Activated naive CD4-positive, alpha-beta T cell treated with anti-CD3 and anti-CD28 coated beads, Interleukin-2, amount 10 ng/mL, durations not matched to agents 7 days and 5 days (primary cell): ENCODE data around the gene RPS15.
A peak's percentile ranks its signal among the peaks of the same experiment; 100 is the strongest.

Experiments used
- CTCF ChIA-PET: fragments of 350-600 bp; sonication (Branson Sonifier 250); formaldehyde crosslinking; loops from one replicate; lab custom pipeline; 2021; ENCODE audit warnings: antibody characterized with exemption; lab: Charles Lee
- DNase-seq: peaks from one replicate; pipeline ENCODE4 v3.0.0-alpha.2; 2020
- H3K27ac Mint-ChIP-seq: one replicate; pipeline ENCODE4 v1.8.0; 2021; ENCODE audit warnings: mild to moderate bottlenecking, moderate library complexity, mixed read lengths
- H3K27me3 Mint-ChIP-seq: one replicate; pipeline ENCODE4 v1.8.0; 2021; ENCODE audit warnings: mild to moderate bottlenecking, mixed read lengths
- H3K36me3 Mint-ChIP-seq: one replicate; pipeline ENCODE4 v1.8.0; 2021; ENCODE audit warnings: mixed read lengths
- H3K4me1 Mint-ChIP-seq: one replicate; pipeline ENCODE4 v1.8.0; 2021; ENCODE audit warnings: mixed read lengths
- H3K4me3 Mint-ChIP-seq: one replicate; pipeline ENCODE4 v1.8.0; 2021; ENCODE audit warnings: mild to moderate bottlenecking, moderate library complexity, mixed read lengths
- H3K9me3 Mint-ChIP-seq: one replicate; pipeline ENCODE4 v1.8.0; 2021; ENCODE audit warnings: mixed read lengths

The RPS15 gene

DNA sequence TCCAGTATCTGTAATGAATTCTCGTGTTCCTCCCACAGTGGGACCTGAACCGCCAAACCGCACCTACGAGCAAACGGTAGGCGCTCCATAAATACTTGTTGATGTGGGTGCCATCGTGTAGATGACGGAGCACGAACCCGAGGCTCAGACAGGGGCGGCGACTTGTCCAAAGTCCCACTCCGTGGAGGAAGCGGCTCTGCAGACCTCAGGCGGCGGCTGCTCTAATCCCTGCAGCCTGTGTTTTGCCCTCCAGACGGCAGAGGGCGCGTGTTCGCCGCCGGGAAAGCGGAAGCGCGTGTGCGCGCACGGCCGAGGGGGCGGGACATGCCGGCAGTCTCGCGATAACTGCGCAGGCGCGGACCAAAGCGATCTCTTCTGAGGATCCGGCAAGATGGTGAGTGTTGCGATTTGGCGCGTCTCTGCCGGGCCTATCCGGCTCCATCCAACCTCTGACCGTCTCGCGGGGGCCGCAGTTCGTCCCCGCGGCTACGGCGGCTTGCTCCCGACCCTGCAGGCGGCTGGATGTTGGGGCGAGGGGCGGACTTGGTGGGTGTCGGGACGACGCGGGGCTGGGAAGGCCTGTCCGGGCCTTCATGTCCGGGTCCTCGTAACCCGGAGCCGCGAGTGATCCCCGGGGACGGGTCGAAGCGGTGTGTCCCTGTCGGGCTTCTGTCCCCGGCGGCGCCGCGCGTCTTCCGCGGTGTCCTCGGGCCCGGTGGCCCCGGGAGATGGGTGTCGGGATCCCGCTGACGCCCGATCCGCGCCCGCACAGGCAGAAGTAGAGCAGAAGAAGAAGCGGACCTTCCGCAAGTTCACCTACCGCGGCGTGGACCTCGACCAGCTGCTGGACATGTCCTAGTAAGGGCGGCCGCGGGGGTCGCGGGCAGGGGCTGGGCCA, at the start of gene RPS15:
Gene RPS15 (plus strand): TSS at position 362 of the 898 bp plus-strand sequence. CDS start 30 bp downstream, at position 392.
- peaks cover 5% of the 10 kb centered on the region for H3K27me3 Mint-ChIP-seq
- no peaks in the 10 kb centered on the region for H3K9me3 Mint-ChIP-seq
- H3K4me3 Mint-ChIP-seq: peak within 1 kb of the TSS; percentile 97
- peaks cover 31% of the 10 kb centered on the region for H3K4me1 Mint-ChIP-seq
- peak; percentile 96 for DNase-seq
- H3K36me3 Mint-ChIP-seq: peaks cover 44% of the 10 kb centered on the region
- CTCF ChIA-PET: interaction anchor here (0.6 to 1.2 kb wide), 3 partner anchors 21 to 330 kb away, joined by 3 to 4 read pairs (median 4); no protein-coding TSS in a partner anchor
- peak within 1 kb of the TSS; percentile 99 for H3K27ac Mint-ChIP-seq

DNA sequence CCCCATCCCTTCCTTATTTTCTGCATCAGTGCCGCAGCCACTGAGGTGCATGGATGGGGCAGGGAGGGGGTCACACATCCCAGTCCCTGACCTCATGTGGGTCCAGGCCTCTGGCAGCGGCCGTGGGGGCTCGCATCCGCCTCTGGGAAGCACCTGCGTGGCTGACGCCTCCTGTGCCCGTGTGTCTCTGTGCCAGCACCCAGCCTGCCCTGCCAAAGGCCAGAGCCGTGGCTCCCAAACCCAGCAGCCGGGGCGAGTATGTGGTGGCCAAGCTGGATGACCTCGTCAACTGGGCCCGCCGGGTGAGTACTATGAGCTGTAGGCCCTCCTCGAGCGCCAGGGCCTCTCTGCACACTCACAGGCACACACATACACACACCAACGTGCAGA, 49.6 kb upstream of the RPS15 start:
- H3K4me1 Mint-ChIP-seq: peaks cover 19% of the 10 kb centered on the region
- DNase-seq: no peak
- peaks cover 24% of the 10 kb centered on the region for H3K36me3 Mint-ChIP-seq
- no peaks in the 10 kb centered on the region for H3K9me3 Mint-ChIP-seq
- no peak overlapping the region for H3K4me3 Mint-ChIP-seq
- peaks cover 1% of the 10 kb centered on the region for H3K27me3 Mint-ChIP-seq
- H3K27ac Mint-ChIP-seq: no peak overlapping the region
- CTCF ChIA-PET: no interaction called here

DNA sequence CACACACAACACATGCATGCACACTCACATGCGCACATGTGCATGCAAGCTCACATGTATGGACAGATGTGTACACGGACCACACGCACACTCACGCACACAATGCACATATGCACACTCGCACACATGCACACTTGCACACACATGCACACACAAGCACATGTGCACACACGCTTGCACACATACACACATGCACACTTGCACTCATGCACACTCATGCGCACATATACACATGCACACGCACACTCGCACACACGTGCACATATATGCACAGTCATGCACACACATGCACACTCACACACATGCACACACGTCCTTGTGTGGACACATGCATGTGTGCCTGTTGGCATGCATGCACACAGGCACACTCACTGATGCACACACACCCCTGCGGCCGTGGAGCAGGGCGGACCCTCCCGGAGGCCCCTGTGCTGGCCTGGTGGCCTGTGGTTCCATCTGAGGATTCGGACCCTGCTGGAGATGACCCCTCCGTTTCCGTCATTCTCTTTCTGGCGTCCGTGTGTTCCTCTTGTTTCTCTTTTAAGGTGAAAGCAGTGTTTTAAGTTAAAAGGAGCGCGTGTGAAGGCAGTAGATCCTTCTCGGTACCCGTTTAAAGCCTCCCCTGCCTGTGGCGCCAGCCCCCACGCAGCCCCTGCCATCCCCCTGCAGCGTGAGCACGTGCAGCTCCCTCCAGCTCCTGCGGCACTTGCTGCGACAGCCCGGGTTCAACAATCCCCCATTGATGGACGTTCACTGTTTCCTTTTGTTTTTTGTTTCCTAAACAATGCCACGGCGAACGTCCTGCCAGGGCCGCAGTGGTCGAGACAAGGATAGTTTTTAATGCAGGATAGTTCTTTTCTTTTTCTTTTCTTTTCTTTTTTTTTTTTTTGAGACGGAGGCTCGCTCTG, 48.9 kb upstream of the RPS15 start:
- Mint-ChIP-seq H3K36me3 (peaks cover 22% of the 10 kb centered on the region), H3K4me3 (no peak overlapping the region), H3K27me3 (no peaks in the 10 kb centered on the region), H3K27ac (peak overlapping the region; percentile 55), H3K9me3 (no peaks in the 10 kb centered on the region), H3K4me1 (peaks cover 19% of the 10 kb centered on the region)
- no peak for DNase-seq
- CTCF ChIA-PET: no interaction called here

DNA sequence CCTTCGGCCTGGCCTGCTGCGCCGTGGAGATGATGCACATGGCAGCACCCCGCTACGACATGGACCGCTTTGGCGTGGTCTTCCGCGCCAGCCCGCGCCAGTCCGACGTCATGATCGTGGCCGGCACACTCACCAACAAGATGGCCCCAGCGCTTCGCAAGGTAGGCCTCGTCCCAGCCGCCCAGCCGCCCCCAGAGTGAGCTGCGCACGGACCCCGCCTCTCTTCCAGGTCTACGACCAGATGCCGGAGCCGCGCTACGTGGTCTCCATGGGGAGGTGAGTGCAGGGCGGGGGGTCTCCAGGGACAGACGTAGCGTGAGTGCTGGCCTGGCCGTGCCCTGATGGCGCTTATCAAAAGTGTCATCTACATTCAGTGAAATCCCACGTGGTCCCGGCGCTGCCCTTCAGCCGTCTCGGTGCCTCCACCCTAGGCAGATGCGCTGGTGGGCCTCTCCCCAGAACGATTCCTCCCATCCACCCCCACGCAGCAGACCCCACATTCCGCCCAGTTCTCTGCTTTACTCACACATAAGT, 47.2 kb upstream of the RPS15 start:
- CTCF ChIA-PET: no interaction called here
- Mint-ChIP-seq H3K27me3 (no peaks in the 10 kb centered on the region), H3K36me3 (peaks cover 22% of the 10 kb centered on the region), H3K27ac (no peak overlapping the region), H3K9me3 (no peaks in the 10 kb centered on the region), H3K4me1 (peaks cover 7% of the 10 kb centered on the region), H3K4me3 (no peak overlapping the region)
- no peak for DNase-seq

GRCh38 chr19:1392407-1392806, 45.8 kb upstream of the RPS15 start:
- no peak for DNase-seq
- no peaks in the 10 kb centered on the region for H3K27me3 Mint-ChIP-seq
- no peak overlapping the region for H3K27ac Mint-ChIP-seq
- no peak overlapping the region for H3K4me3 Mint-ChIP-seq
- CTCF ChIA-PET: interaction anchor here (0.7 kb wide), 1 partner anchor 16 kb away, joined by 3 read pairs; no protein-coding TSS in a partner anchor
- H3K36me3 Mint-ChIP-seq: peaks cover 22% of the 10 kb centered on the region
- peaks cover 9% of the 10 kb centered on the region for H3K4me1 Mint-ChIP-seq
- no peaks in the 10 kb centered on the region for H3K9me3 Mint-ChIP-seq

DNA sequence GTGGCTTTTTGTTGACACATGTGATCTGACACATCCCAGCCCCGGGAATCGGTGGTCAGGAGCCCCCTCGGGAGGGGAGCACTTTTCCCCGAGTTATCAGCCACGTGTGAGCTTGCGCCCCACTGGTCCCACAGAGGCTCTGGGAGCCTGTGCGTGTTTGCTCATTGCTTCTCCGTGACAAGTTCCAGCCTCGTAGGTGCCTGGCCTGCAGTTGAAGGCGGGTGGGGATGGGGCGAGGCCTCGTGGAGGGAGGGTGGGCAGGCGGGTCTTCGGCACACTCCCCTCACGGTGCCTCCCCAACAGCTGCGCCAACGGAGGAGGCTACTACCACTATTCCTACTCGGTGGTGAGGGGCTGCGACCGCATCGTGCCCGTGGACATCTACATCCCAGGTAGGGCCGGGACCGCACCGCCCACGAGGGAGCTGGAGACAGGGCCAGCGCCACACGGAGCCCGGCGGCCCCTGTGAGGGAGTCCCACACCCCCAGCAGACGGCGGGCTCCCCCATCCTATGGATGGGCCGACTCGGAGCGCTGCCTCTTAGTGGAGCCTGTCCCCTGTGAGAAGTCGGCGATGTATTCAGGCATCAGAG, 45.2 kb upstream of the RPS15 start:
- H3K4me1 Mint-ChIP-seq: peaks cover 9% of the 10 kb centered on the region
- DNase-seq: no peak
- no peaks in the 10 kb centered on the region for H3K27me3 Mint-ChIP-seq
- H3K4me3 Mint-ChIP-seq: no peak overlapping the region
- H3K36me3 Mint-ChIP-seq: peaks cover 22% of the 10 kb centered on the region
- H3K27ac Mint-ChIP-seq: no peak overlapping the region
- H3K9me3 Mint-ChIP-seq: no peaks in the 10 kb centered on the region
- CTCF ChIA-PET: interaction anchor here (0.7 kb wide), 1 partner anchor 17 kb away, joined by 3 read pairs; no protein-coding TSS in a partner anchor

DNA sequence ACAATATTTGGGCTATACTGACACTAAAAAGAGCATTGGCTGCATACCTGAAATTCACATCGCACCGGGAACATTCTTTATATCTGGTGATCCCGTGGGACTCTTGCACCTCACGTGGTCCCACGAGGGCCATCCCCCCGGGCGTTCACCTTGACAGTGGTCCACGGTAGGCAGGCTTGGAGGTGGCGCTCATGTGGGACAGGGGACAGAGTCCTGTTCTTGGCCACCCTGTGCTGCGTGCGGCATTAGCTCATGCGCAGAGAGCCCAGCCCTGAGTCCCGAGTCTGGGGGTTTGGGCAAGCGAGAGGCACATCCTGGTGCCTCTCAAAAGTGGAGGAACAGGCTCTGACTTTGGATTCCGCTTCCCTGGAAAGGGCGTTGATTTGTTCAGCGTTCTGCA, 44.4 kb upstream of the RPS15 start:
- CTCF ChIA-PET: no interaction called here
- Mint-ChIP-seq H3K9me3 (no peaks in the 10 kb centered on the region), H3K4me1 (peaks cover 11% of the 10 kb centered on the region), H3K27ac (no peak overlapping the region), H3K4me3 (no peak overlapping the region), H3K27me3 (no peaks in the 10 kb centered on the region), H3K36me3 (peaks cover 16% of the 10 kb centered on the region)
- no peak for DNase-seq

DNA sequence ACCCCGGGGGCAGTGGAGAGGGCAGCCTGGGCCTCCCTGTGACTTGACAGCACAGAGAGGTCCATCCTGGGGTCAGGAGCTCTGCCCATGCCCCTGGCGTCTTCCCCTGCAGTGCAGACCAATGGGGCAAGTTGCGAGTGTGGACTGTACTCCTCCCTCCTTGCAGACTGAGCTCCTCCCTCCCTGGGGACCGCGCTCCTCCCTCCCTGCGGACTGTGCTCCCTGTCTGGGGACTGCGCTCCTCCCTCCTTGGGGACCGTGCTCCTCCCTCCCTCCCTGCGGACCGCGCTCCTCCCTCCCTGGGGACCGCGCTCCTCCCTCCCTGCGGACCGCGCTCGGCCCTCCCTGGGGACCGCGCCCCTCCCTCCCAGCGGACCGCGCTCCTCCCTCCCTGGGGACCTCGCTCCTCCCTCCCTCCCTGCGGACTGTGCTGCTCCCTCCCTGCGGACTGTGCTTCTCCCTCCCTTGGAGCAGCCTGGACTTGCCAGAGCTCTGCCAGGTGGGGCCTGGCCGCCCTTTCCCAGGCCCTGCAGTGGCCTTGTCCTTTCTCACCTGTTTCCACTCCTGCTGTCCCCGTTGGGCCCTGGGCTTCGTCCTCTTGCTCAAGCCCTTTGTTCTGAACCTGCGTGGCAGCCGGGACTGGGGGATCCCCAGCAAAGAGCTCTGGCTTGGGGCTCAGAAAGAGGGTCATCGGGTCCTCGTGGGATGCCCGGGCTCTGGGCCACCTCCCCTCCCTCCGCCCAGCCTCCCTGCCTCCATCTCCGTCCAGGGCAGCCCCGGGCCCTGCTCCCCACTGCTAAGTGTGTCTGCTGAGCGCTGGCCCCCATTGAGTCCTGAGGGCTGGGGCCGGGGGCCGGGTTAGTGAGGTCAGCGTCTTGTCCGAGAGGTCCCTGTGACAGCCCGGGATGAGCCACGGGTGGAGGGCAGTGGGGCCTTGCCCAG, 43.7 kb upstream of the RPS15 start:
- Mint-ChIP-seq H3K36me3 (peaks cover 10% of the 10 kb centered on the region), H3K27ac (no peak overlapping the region), H3K9me3 (no peaks in the 10 kb centered on the region), H3K4me1 (peaks cover 11% of the 10 kb centered on the region), H3K4me3 (no peak overlapping the region), H3K27me3 (no peaks in the 10 kb centered on the region)
- CTCF ChIA-PET: no interaction called here
- no peak for DNase-seq

- no peaks in the 10 kb centered on the region for H3K9me3 Mint-ChIP-seq
- CTCF ChIA-PET: no interaction called here
- no peak overlapping the region for H3K27ac Mint-ChIP-seq
- H3K27me3 Mint-ChIP-seq: no peaks in the 10 kb centered on the region
- H3K4me1 Mint-ChIP-seq: peaks cover 13% of the 10 kb centered on the region
- no peak overlapping the region for H3K4me3 Mint-ChIP-seq
- no peak for DNase-seq
- peaks cover 7% of the 10 kb centered on the region for H3K36me3 Mint-ChIP-seq
Observed at GRCh38 chr19:1395194-1396018, 42.8 kb upstream of the RPS15 start.

DNA sequence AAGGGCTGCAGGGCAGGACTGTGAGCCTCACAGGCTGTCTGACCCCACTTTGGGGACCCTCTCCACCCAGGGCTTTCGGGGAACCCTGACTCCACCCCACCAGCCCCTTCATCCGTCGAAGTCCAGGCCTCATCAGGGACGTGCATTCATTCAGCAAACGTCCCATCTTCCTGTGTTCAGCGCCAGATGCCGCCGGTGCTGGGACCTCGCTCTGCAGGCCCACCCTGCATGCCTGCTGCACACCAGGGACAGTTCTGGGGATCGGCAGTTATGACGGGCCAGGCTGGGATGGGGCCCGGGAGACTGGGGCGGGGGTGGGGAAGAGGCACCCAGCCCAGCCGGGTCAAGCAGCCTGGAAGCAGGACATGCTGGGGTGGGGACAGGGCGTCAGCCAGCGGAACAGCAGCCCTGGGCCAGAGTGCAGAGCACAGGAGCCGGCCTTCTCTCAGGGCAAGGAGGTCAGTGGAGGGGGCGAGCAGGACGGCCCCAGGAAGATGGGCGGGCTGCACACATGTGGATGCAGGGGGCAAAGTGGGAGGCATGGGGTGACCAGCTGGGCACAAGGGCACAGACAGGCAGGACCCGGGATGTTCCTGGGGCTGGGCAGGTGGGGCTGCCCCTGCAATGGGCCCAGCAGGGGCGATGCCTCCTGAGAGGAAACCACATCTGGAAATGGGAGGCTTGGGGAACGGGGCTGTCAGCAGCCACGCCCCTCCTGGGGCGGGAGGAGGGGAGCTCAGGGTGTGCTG, 42.0 kb upstream of the RPS15 start:
- H3K36me3 Mint-ChIP-seq: peaks cover 5% of the 10 kb centered on the region

GRCh38 chr19:1396768-1397679, 41.2 kb upstream of the RPS15 start:
- no peak overlapping the region for H3K4me3 Mint-ChIP-seq
- H3K36me3 Mint-ChIP-seq: peaks cover 5% of the 10 kb centered on the region
- no peak for DNase-seq
- peaks cover 22% of the 10 kb centered on the region for H3K4me1 Mint-ChIP-seq
- H3K9me3 Mint-ChIP-seq: no peaks in the 10 kb centered on the region
- CTCF ChIA-PET: interaction anchor here (0.6 kb wide), 1 partner anchor 12 kb away, joined by 4 read pairs; no protein-coding TSS in a partner anchor
- no peak overlapping the region for H3K27ac Mint-ChIP-seq
- H3K27me3 Mint-ChIP-seq: peaks cover 1% of the 10 kb centered on the region

More for the DNA sequence above, 42.0 kb upstream of the RPS15 start:
- no peak overlapping the region for H3K27ac Mint-ChIP-seq
- peak; percentile 34 for DNase-seq
- H3K4me1 Mint-ChIP-seq: peaks cover 19% of the 10 kb centered on the region
- no peaks in the 10 kb centered on the region for H3K9me3 Mint-ChIP-seq
- CTCF ChIA-PET: no interaction called here
- H3K27me3 Mint-ChIP-seq: no peaks in the 10 kb centered on the region
- H3K4me3 Mint-ChIP-seq: no peak overlapping the region
